K562 (cell line): ENCODE measurements around the gene ALKBH7. TPM values are rescaled to one million over a fixed set of nuclear protein-coding genes. Genes with fewer than 3 reads are reported as not detected.

ENCODE experiments used
- ATAC-seq: fragments of 200-7000 bp; cut with Tn5 transposase; 3 replicates; pipeline ENCODE4 v1.9.1; 2020; ENCODE audit warnings: moderate library complexity
- BruUV-seq: library from RNA; stranded (reverse); fragments of 400-500 nt; replicated peaks from 2 replicates; lab custom pipeline; 2021; lab: Mats Ljungman, UMichigan
- CTCF ChIA-PET: fragments of 300-600 bp; formaldehyde crosslinking; extraction: SDS; loops from one replicate; lab custom pipeline; 2021; ENCODE audit warnings: low intra/inter-chr PET ratio; lab: Yijun Ruan, JAX
- POLR2A ChIA-PET: fragments of 300-600, 350-650 bp; sonication (Branson Sonifier 250); formaldehyde crosslinking; extraction: SDS; loops from one replicate; lab custom pipeline; 2021; ENCODE audit warnings: antibody characterized with exemption, inconsistent platforms; lab: Yijun Ruan, JAX
- DNase-seq, 4 experiments: peaks; one replicate each; pipeline versions ENCODE4 v3.0.0 to v3.0.0-alpha.2; 2011 to 2018; ENCODE audit warnings: low spot score in 3 of 4, mixed read lengths in 3 of 4; ENCODE audit errors: extremely low read depth in 1 of 4
- FAIRE-seq: peaks from 2 replicates; lab custom pipeline; 2011; peaks lifted over from hg19 to GRCh38; lab: Jason Lieb, UNC
- H2AFZ ChIP-seq: 2 replicates; pipeline ENCODE4 v1.6.0; 2011; ENCODE audit warnings: low read depth, low read length, control low read depth, inconsistent platforms
- H3K27ac ChIP-seq: fragments of 200-600 bp; 3 replicates; pipeline ENCODE4 v1.8.0; 2011; ENCODE audit warnings: low read depth, mild to moderate bottlenecking, control low read depth, inconsistent platforms, low read length, moderate library complexity, mixed read lengths; ENCODE audit errors: extremely low read depth
- H3K27me3 ChIP-seq, 2 experiments: fragments of 300-600 bp in 1 of 2; 2 replicates in 1 of 2; 3 replicates in 1 of 2; pipeline versions ENCODE4 v1.6.0 to v1.8.0; 2011; ENCODE audit warnings: inconsistent platforms in 2 of 2, low read length in 2 of 2, mild to moderate bottlenecking in 1 of 2, mixed read lengths in 1 of 2, moderate library complexity in 1 of 2; ENCODE audit not compliant: control insufficient read depth in 2 of 2, insufficient read depth in 2 of 2
- H3K36me3 ChIP-seq: fragments of 300-600 bp; 3 replicates; pipeline ENCODE4 v1.8.0; 2011; ENCODE audit warnings: mild to moderate bottlenecking, low read length, inconsistent platforms; ENCODE audit not compliant: control insufficient read depth, insufficient read depth
- H3K4me1 ChIP-seq, 2 experiments: fragments of 200-600 bp in 1 of 2; replicated peaks in 1 of 2; 2 replicates in 1 of 2; 3 replicates in 1 of 2; pipeline versions ENCODE4 v1.5.1 to v1.8.0; 2011; ENCODE audit warnings: inconsistent platforms in 2 of 2, low read length in 2 of 2, mild to moderate bottlenecking in 1 of 2, mixed read lengths in 1 of 2, moderate library complexity in 1 of 2; ENCODE audit not compliant: control insufficient read depth in 2 of 2, insufficient read depth in 2 of 2
- H3K4me2 ChIP-seq: 2 replicates; pipeline ENCODE4 v1.6.1; 2011; ENCODE audit warnings: low read length, control low read depth, inconsistent platforms, mixed read lengths; ENCODE audit not compliant: insufficient read depth
- H3K4me3 ChIP-seq: fragments of 200-600 bp; sonication (generic), shearing (Covaris generic); 2 replicates; pipeline ENCODE4 v1.5.1; 2016; ENCODE audit warnings: control low read depth, inconsistent platforms
- H3K79me2 ChIP-seq: fragments of 200-600 bp; 3 replicates; pipeline ENCODE4 v1.8.0; 2011; ENCODE audit warnings: low read length, inconsistent platforms; ENCODE audit not compliant: control insufficient read depth, insufficient read depth
- H3K9ac ChIP-seq, 2 experiments: 2 replicates each; pipeline versions ENCODE4 v1.6.0 to v1.6.1; 2011; ENCODE audit warnings: low read depth in 2 of 2, low read length in 2 of 2, control low read depth in 1 of 2, inconsistent platforms in 1 of 2, mild to moderate bottlenecking in 1 of 2, mixed read lengths in 1 of 2; ENCODE audit not compliant: insufficient read depth in 1 of 2
- H3K9me1 ChIP-seq: one replicate; pipeline ENCODE4 v1.6.0; 2011; ENCODE audit warnings: inconsistent platforms, mild to moderate bottlenecking, low read length, moderate library complexity; ENCODE audit not compliant: control insufficient read depth, insufficient read depth
- H3K9me3 ChIP-seq: replicated peaks from 2 replicates; pipeline ENCODE4 v1.5.1; 2011; ENCODE audit warnings: low read depth, low read length, inconsistent platforms; ENCODE audit not compliant: control insufficient read depth, insufficient read depth
- H4K20me1 ChIP-seq: replicated peaks from 2 replicates; pipeline ENCODE4 v1.6.1; 2011; ENCODE audit warnings: low read length, inconsistent platforms, mixed read lengths; ENCODE audit not compliant: control insufficient read depth, insufficient read depth
- KDM5B ChIP-seq: fragments of 200-600 bp; sonication (generic); IDR thresholded peaks from 2 replicates; pipeline ENCODE4 v1.6.1; 2012; ENCODE audit warnings: low read depth, mild to moderate bottlenecking, moderate library complexity, low read length, control low read depth, inconsistent platforms; ENCODE audit not compliant: insufficient replicate concordance
- MLX ChIP-seq, 2 experiments: fragments of 450-650 bp in 1 of 2; sonication (generic) in 1 of 2; formaldehyde crosslinking; conservative IDR thresholded peaks; 2 replicates each; pipeline versions ENCODE4 v1.4.0 to v1.8.1; 2020 to 2022; ENCODE audit warnings: mild to moderate bottlenecking in 1 of 2, missing genetic modification reagents in 1 of 2
- POLR2A ChIP-seq: fragments of 450-650 bp; conservative IDR thresholded peaks from 2 replicates; pipeline ENCODE4 v1.6.1; 2016
- RERE ChIP-seq: sonication (generic); formaldehyde crosslinking; IDR thresholded peaks from 2 replicates; pipeline ENCODE4 v1.8.0; 2023; ENCODE audit warnings: missing genetic modification reagents, mild to moderate bottlenecking, borderline replicate concordance
- REST ChIP-seq, 2 experiments: fragments of 450-650 bp; formaldehyde crosslinking in 1 of 2; IDR thresholded peaks; 2 replicates each; pipeline versions ENCODE4 v1.4.0 to v1.6.1; 2014 to 2020; ENCODE audit warnings: mild to moderate bottlenecking in 2 of 2, borderline replicate concordance in 1 of 2, low read depth in 1 of 2
- ZNF586 ChIP-seq: fragments of 450-650 bp; formaldehyde crosslinking; conservative IDR thresholded peaks from 2 replicates; pipeline ENCODE4 v1.4.0; 2020; ENCODE audit warnings: mild to moderate bottlenecking, moderate library complexity
- WGBS: fragments of 100-300 bp; shearing (Covaris generic); methylation state at CpG from one replicate; pipeline ENCODE4 v1.1.6; 2016; ENCODE audit warnings: low coverage, mixed read lengths; ENCODE audit not compliant: insufficient coverage; ENCODE audit errors: missing lambda C conversion rate; 5-methylcytosine and 5-hydroxymethylcytosine counted together
- in situ Hi-C: fragments of 300-500 bp; cut with MboI; formaldehyde crosslinking; loops from 4 replicates; pipeline ENCODE4 v1.15.0; 2018; ENCODE audit warnings: inconsistent platforms, mixed read lengths
- intact Hi-C: fragments of 100-400 bp; cut with micrococcal nuclease; formaldehyde crosslinking; loops from 2 replicates; pipeline ENCODE4 v1.14.2; 2022
- polyA plus RNA-seq, 8 experiments: library from polyadenylated mRNA; depleted of rRNA in 4 of 8; stranded (reverse) in 5 of 8; unstranded in 3 of 8; fragments of >200 nt; fragmentation: Nextera tagmentation in 2 of 8; fragmentation: Illumina TruSeq in 1 of 8; extraction: Ambion mirVana in 2 of 8; extraction: Trizol in 1 of 8; gene quantifications; 2 replicates each; pipeline versions ENCODE4 v1.2.1 to v1.2.3, GENCODE V29; 2011 to 2014; ENCODE audit warnings: inconsistent platforms in 1 of 8, missing spikeins in 1 of 8
- total RNA-seq, 7 experiments: library from RNA; depleted of rRNA in 6 of 7; stranded (reverse); fragments of >200 nt in 6 of 7; fragmentation: Illumina TruSeq in 2 of 7; extraction: Trizol in 2 of 7; gene quantifications; 2 replicates each; pipeline versions ENCODE4 v1.2.1 to v1.2.3, GENCODE V29; 2011 to 2021; ENCODE audit warnings: low replicate concordance in 1 of 7

ALKBH7 gene
- total and polyA plus RNA-seq, 9 of the 15 experiments (the other 6 are each of a cell fraction or from before 2014, with no cell fraction given) = 0.69 to 94.8 (median 17.6) TPM

- POLR2A ChIA-PET = interaction anchor here (0.6 to 0.9 kb wide), 2 partner anchors 10 to 39 kb away, joined by 4 read pairs; no protein-coding TSS in a partner anchor
- Histone ChIP-seq H3K9me3 (no peaks in the 10 kb centered on the region), H3K27me3 (no peaks in the 10 kb centered on the region), H3K4me1 (peaks cover 8 to 43% of the 10 kb centered on the region in 2 experiments), H3K36me3 (peaks cover 66% of the 10 kb centered on the region; the same call in 2 of the 3 replicates), H3K27ac (no peak overlapping the region), H3K9ac (no peak overlapping the region), H3K79me2 (peaks cover 7% of the 10 kb centered on the region; the same call in 2 of the 3 replicates), H2AFZ (no peak overlapping the region), H3K4me2 (no peak overlapping the region), H3K9me1 (no peaks in the 10 kb centered on the region), H3K4me3 (no peak overlapping the region), H4K20me1 (no peaks in the 10 kb centered on the region)
- intact Hi-C loops (no loop called here), in situ Hi-C loops (no loop called here)
- no peak for DNase-seq
- no TSS peak for BruUV-seq
- CTCF ChIA-PET = no interaction called here
- 96% methylated on average over 8 of the region's 9 CpGs for WGBS
- no peak for ATAC-seq
- FAIRE-seq = no peak
- 0 out of 2 replicates have a peak, but pooled peaks have one; percentile 25 for TF ChIP-seq POLR2A
- TF ChIP-seq RERE (CRISPR knock-in tag) = no peak
- TF ChIP-seq REST (IDR thresholded peaks at IDR 0.05; ENCODE audit: borderline replicate concordance) = no peak
- TF ChIP-seq REST (CRISPR knock-in tag; IDR thresholded peaks at IDR 0.05; ENCODE audit: low read depth) = no peak
- no peak for TF ChIP-seq KDM5B
- no peak for TF ChIP-seq ZNF586 (CRISPR knock-in tag)
- no peak for TF ChIP-seq MLX (CRISPR knock-in tag; conservative IDR thresholded peaks at IDR 0.05)
These were observed 5.9 kb downstream of the ALKBH7 start for GRCh38 chr19:6378486-6378885.
